Heart left ventricle (tissue), 13 donors: Measurements from ENCODE around the gene PRRG1.

Experiments used
- CTCF ChIP-seq, 12 donors: fragments of 200-600 bp; sonication (generic) in 4 of 12; IDR thresholded peaks; one replicate each; pipeline versions ENCODE4 v1.5.0 to v1.8.0; 2018 to 2022; ENCODE audit warnings: antibody characterized with exemption in 12 of 12, mild to moderate bottlenecking in 5 of 12
- POLR2A ChIP-seq, 2 donors: fragments of 450-650 bp; IDR thresholded peaks; one replicate each; pipeline ENCODE4 v1.6.1; 2017; ENCODE audit warnings: antibody characterized with exemption in 2 of 2, mild to moderate bottlenecking in 2 of 2, moderate library complexity in 2 of 2
- donor health status: ischemic (EF 13 %, LVEDD 7.1; RV severe dilation, severe dysfunction).
- donor health status: DM: no; HTN: yes; CAD: no.
- donor health status: DM: no; HTN: no; CAD: no.
- donor health status: ischemic (EF 25% LVEDD 6.9; RV normal size, moderate dysfunction).
- donor health status: ischemic (EF 25% LVEDD 5.7; RV mildly dilated, moderate dysfunction).
- donor health status: ischemic (EF 35%, LVEDD 5.7; RV mildly dilated, moderate dysfunction).
- donor health status: nonischemic (EF 11% LVEDD 7.7; RV severe dilation, severe dysfunction).
- donor health status: DM: yes; HTN: yes; CAD: no.
- donor health status: PGD.
- donor health status: ischemic (EF 29% LVEDD 5.4; RV normal size, mild dysfunction).
- donor health status: nonischemic (EF 23%, LVEDD 6.1; RV moderate dilation, normal function).

- TF ChIP-seq CTCF (IDR thresholded peaks at IDR 0.05), result no peak
- no peak for TF ChIP-seq POLR2A (IDR thresholded peaks at IDR 0.05)
These were observed 18.8 kb downstream of the PRRG1 start for GRCh38 chrX:37367946-37368345.
